Ishikawa (cell line): ENCODE measurements around the gene ATP5PO.

Source experiments
- EP300 ChIP-seq: IDR thresholded peaks from 2 replicates; pipeline ENCODE4 v1.6.1; 2012; ENCODE audit warnings: borderline replicate concordance
- FOXM1 ChIP-seq: IDR thresholded peaks from 2 replicates; pipeline ENCODE4 v1.6.1; 2012; ENCODE audit warnings: low read depth, borderline replicate concordance
- TAF1 ChIP-seq: IDR thresholded peaks from 2 replicates; pipeline ENCODE4 v1.6.1; 2012; ENCODE audit warnings: low read depth, mild to moderate bottlenecking
- TEAD4 ChIP-seq: IDR thresholded peaks from 2 replicates; pipeline ENCODE4 v1.6.1; 2012
- USF1 ChIP-seq: IDR thresholded peaks from 2 replicates; pipeline ENCODE4 v1.6.1; 2012
- YY1 ChIP-seq: IDR thresholded peaks from 2 replicates; pipeline ENCODE4 v1.6.1; 2012; ENCODE audit warnings: low read depth
- TF ChIP-seq, protein P1 (sequence below): IDR thresholded peaks from 2 replicates; pipeline ENCODE4 v1.6.1; 2012; ENCODE audit warnings: low read depth, mild to moderate bottlenecking

DNA sequence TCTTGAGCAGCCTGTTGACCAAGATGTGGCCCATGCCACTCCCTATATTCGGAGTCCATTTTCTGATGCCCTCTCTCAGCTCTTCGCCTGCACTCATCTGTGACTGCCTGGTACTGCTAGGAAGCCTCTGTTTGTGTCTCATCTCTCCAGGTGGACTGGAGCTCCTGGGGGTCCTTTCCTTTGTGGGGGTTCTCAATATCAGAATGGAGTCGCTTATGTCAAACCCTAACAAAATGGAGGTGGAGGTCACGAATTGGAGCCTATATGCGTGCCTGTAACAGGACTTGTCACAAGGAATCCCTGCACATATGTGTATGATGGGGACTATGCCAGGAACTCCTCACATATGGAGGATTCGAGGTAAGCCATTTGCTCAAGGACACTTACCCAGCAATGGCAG lies 46.7 kb upstream of the ATP5PO start:
- TF ChIP-seq USF1, result no peak
- TF ChIP-seq, protein P1, sequence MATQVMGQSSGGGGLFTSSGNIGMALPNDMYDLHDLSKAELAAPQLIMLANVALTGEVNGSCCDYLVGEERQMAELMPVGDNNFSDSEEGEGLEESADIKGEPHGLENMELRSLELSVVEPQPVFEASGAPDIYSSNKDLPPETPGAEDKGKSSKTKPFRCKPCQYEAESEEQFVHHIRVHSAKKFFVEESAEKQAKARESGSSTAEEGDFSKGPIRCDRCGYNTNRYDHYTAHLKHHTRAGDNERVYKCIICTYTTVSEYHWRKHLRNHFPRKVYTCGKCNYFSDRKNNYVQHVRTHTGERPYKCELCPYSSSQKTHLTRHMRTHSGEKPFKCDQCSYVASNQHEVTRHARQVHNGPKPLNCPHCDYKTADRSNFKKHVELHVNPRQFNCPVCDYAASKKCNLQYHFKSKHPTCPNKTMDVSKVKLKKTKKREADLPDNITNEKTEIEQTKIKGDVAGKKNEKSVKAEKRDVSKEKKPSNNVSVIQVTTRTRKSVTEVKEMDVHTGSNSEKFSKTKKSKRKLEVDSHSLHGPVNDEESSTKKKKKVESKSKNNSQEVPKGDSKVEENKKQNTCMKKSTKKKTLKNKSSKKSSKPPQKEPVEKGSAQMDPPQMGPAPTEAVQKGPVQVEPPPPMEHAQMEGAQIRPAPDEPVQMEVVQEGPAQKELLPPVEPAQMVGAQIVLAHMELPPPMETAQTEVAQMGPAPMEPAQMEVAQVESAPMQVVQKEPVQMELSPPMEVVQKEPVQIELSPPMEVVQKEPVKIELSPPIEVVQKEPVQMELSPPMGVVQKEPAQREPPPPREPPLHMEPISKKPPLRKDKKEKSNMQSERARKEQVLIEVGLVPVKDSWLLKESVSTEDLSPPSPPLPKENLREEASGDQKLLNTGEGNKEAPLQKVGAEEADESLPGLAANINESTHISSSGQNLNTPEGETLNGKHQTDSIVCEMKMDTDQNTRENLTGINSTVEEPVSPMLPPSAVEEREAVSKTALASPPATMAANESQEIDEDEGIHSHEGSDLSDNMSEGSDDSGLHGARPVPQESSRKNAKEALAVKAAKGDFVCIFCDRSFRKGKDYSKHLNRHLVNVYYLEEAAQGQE, result no peak
- TF ChIP-seq TAF1, result no peak
- no peak for TF ChIP-seq TEAD4
- no peak for TF ChIP-seq YY1
- TF ChIP-seq FOXM1, result no peak
- no peak for TF ChIP-seq EP300
